K562 (cell line): Measurements from ENCODE around the gene ASXL2. TPM values are rescaled to one million over a fixed set of nuclear protein-coding genes. Genes with fewer than 3 reads are reported as not detected.
A peak's percentile ranks its signal among the peaks of the same experiment; 100 is the strongest.

ENCODE experiments used
- ARID1B ChIP-seq: fragments of 450-650 bp; IDR thresholded peaks from 2 replicates; pipeline ENCODE4 v1.6.1; 2016; ENCODE audit warnings: antibody characterized with exemption, mild to moderate bottlenecking, inconsistent platforms
- ATF3 ChIP-seq, 2 experiments: fragments of 450-650 bp in 1 of 2; sonication (generic) in 1 of 2; formaldehyde crosslinking in 1 of 2; IDR thresholded peaks in 1 of 2; conservative IDR thresholded peaks in 1 of 2; 2 replicates each; pipeline versions ENCODE4 v1.6.1 to v1.8.1; 2016 to 2023; ENCODE audit warnings: mild to moderate bottlenecking in 2 of 2, moderate library complexity in 2 of 2, inconsistent platforms in 1 of 2, missing genetic modification reagents in 1 of 2
- ATF7 ChIP-seq: fragments of 450-650 bp; IDR thresholded peaks from 2 replicates; pipeline ENCODE4 v1.7.1; 2014; ENCODE audit warnings: mild to moderate bottlenecking, moderate library complexity
- BMI1 ChIP-seq: fragments of 150-350 bp; IDR thresholded peaks from 2 replicates; pipeline ENCODE4 v1.6.1; 2014; ENCODE audit warnings: low read length
- CBFA2T2 ChIP-seq: fragments of 450-650 bp; conservative IDR thresholded peaks from 2 replicates; pipeline ENCODE4 v1.6.1; 2017; ENCODE audit warnings: mild to moderate bottlenecking
- CBX1 ChIP-seq: sonication (generic); IDR thresholded peaks from 2 replicates; pipeline ENCODE4 v1.6.1; 2016; ENCODE audit warnings: antibody characterized with exemption, low read depth, mild to moderate bottlenecking
- EP300 ChIP-seq: IDR thresholded peaks from 2 replicates; pipeline ENCODE4 v1.6.1; 2012; ENCODE audit warnings: low read length, improper control_type of control experiment
- FOXK2 ChIP-seq, 2 experiments: fragments of 450-650 bp; IDR thresholded peaks in 1 of 2; conservative IDR thresholded peaks in 1 of 2; 2 replicates each; pipeline ENCODE4 v1.6.1; 2016; ENCODE audit warnings: low read depth in 2 of 2, mild to moderate bottlenecking in 1 of 2
- GTF2B ChIP-seq: IDR thresholded peaks from 2 replicates; pipeline ENCODE4 v1.6.1; 2011; ENCODE audit not compliant: insufficient read length; ENCODE audit errors: extremely low read depth
- HCFC1 ChIP-seq: IDR thresholded peaks from 2 replicates; pipeline ENCODE4 v1.6.1; 2012; ENCODE audit warnings: low read depth, low read length, improper control_type of control experiment
- KDM5B ChIP-seq: fragments of 200-600 bp; sonication (generic); IDR thresholded peaks from 2 replicates; pipeline ENCODE4 v1.6.1; 2012; ENCODE audit warnings: low read depth, mild to moderate bottlenecking, moderate library complexity, low read length, control low read depth, inconsistent platforms; ENCODE audit not compliant: insufficient replicate concordance
- KLF6 ChIP-seq: fragments of 250-450 bp; sonication (Bioruptor Pico); IDR thresholded peaks from 2 replicates; pipeline ENCODE4 v1.4.0; 2020; ENCODE audit warnings: mild to moderate bottlenecking, moderate library complexity, borderline replicate concordance
- MAFG ChIP-seq: fragments of 450-650 bp; conservative IDR thresholded peaks from 2 replicates; pipeline ENCODE4 v1.6.1; 2016; ENCODE audit warnings: missing genetic modification characterization, missing compliant biosample characterization
- MCM3 ChIP-seq: fragments of 450-650 bp; IDR thresholded peaks from 2 replicates; pipeline ENCODE4 v1.6.1; 2016
- MXI1 ChIP-seq: IDR thresholded peaks from 2 replicates; pipeline ENCODE4 v1.6.1; 2011; ENCODE audit warnings: low read depth, mild to moderate bottlenecking, improper control_type of control experiment, low read length
- MYC ChIP-seq, 2 experiments: fragments of 250-450 bp in 1 of 2; sonication (Bioruptor Pico) in 1 of 2; IDR thresholded peaks; 2 replicates each; pipeline versions ENCODE4 v1.5.1 to v1.6.1; 2012 to 2021; ENCODE audit warnings: low read depth in 2 of 2, borderline replicate concordance in 1 of 2, improper control_type of control experiment in 1 of 2, low read length in 1 of 2, mild to moderate bottlenecking in 1 of 2, moderate library complexity in 1 of 2
- NR4A1 ChIP-seq, 2 experiments: fragments of 250-450 bp in 1 of 2; fragments of 450-650 bp in 1 of 2; sonication (Bioruptor Pico) in 1 of 2; IDR thresholded peaks; 2 replicates each; pipeline versions ENCODE4 v1.4.0 to v1.6.1; 2016 to 2020; ENCODE audit warnings: mild to moderate bottlenecking in 2 of 2, missing compliant biosample characterization in 1 of 2, missing genetic modification characterization in 1 of 2, moderate library complexity in 1 of 2
- POLR2B ChIP-seq: fragments of 450-650 bp; IDR thresholded peaks from 2 replicates; pipeline ENCODE4 v1.6.1; 2018; ENCODE audit warnings: low read depth; ENCODE audit not compliant: partially characterized antibody
- PTBP1 ChIP-seq: fragments of 200-400 bp; formaldehyde crosslinking; IDR thresholded peaks from 2 replicates; pipeline ENCODE4 v1.6.1; 2017; ENCODE audit warnings: low read depth, low read length
- ZNF121 ChIP-seq: sonication (generic); formaldehyde crosslinking; conservative IDR thresholded peaks from 2 replicates; pipeline ENCODE4 v1.8.0; 2022; ENCODE audit warnings: missing genetic modification reagents
- ZNF239 ChIP-seq: fragments of 250-450 bp; sonication (Bioruptor Pico); IDR thresholded peaks from 2 replicates; pipeline ENCODE4 v1.4.0; 2020; ENCODE audit warnings: mild to moderate bottlenecking
- ZNF316 ChIP-seq: fragments of 450-650 bp; IDR thresholded peaks from 2 replicates; pipeline ENCODE4 v1.6.1; 2016
- polyA plus RNA-seq, 8 experiments: library from polyadenylated mRNA; depleted of rRNA in 4 of 8; stranded (reverse) in 5 of 8; unstranded in 3 of 8; fragments of >200 nt; fragmentation: Nextera tagmentation in 2 of 8; fragmentation: Illumina TruSeq in 1 of 8; extraction: Ambion mirVana in 2 of 8; extraction: Trizol in 1 of 8; gene quantifications; 2 replicates each; pipeline versions ENCODE4 v1.2.1 to v1.2.3, GENCODE V29; 2011 to 2014; ENCODE audit warnings: inconsistent platforms in 1 of 8, missing spikeins in 1 of 8
- total RNA-seq, 7 experiments: library from RNA; depleted of rRNA in 6 of 7; stranded (reverse); fragments of >200 nt in 6 of 7; fragmentation: Illumina TruSeq in 2 of 7; extraction: Trizol in 2 of 7; gene quantifications; 2 replicates each; pipeline versions ENCODE4 v1.2.1 to v1.2.3, GENCODE V29; 2011 to 2021; ENCODE audit warnings: low replicate concordance in 1 of 7
- TF ChIP-seq, protein P1 (sequence below): sonication (generic); formaldehyde crosslinking; IDR thresholded peaks from 2 replicates; pipeline ENCODE4 v1.8.1; 2022; ENCODE audit warnings: missing genetic modification reagents
- TF ChIP-seq, protein P2 (sequence below): fragments of 250-450 bp; sonication (Bioruptor Pico); IDR thresholded peaks from 2 replicates; pipeline ENCODE4 v1.5.0; 2020; ENCODE audit warnings: mild to moderate bottlenecking

Gene ASXL2
- total and polyA plus RNA-seq, 9 of the 15 experiments (the other 6 are each of a cell fraction or from before 2014, with no cell fraction given) = 2.2 to 25.9 (median 9.0) TPM

GRCh38 chr2:25821225-25822056, 56.8 kb downstream of the ASXL2 start (continued):
- TF ChIP-seq BMI1 (no peak), PTBP1 (no peak), ATF7 (0 out of 2 replicates have a peak, but pooled peaks have one; percentile 51), KDM5B (no peak), CBFA2T2 (no peak), ZNF121 (CRISPR knock-in tag) (no peak), MYC (IDR thresholded peaks at IDR 0.05; ENCODE audit: low read depth, low read length) (0 out of 2 replicates have a peak, but pooled peaks have one; percentile 11), MYC (CRISPR knock-in tag; IDR thresholded peaks at IDR 0.05; ENCODE audit: borderline replicate concordance, low read depth) (no peak), MAFG (tag) (no peak), POLR2B (no peak), EP300 (peak; percentile 60; the same call in 1 of the 2 replicates), GTF2B (no peak), HCFC1 (no peak), ATF3 (IDR thresholded peaks at IDR 0.05) (peak; percentile 84), ATF3 (CRISPR knock-in tag; conservative IDR thresholded peaks at IDR 0.05) (no peak), MXI1 (no peak), MCM3 (no peak), ZNF316 (no peak), ZNF239 (CRISPR knock-in tag) (no peak; the same call in 1 of the 2 replicates), ARID1B (peak; percentile 50; the same call in 1 of the 2 replicates), CBX1 (no peak), NR4A1 (CRISPR knock-in tag; IDR thresholded peaks at IDR 0.05) (no peak), NR4A1 (tag; IDR thresholded peaks at IDR 0.05) (0 out of 2 replicates have a peak, but pooled peaks have one; percentile 37), FOXK2 (conservative IDR thresholded peaks at IDR 0.05 in 1 of 2, IDR thresholded peaks at IDR 0.05 in 1 of 2; ENCODE audit: low read depth in 2 of 2) (no peak), KLF6 (CRISPR knock-in tag) (no peak; the same call in 1 of the 2 replicates)
- TF ChIP-seq, protein P1, sequence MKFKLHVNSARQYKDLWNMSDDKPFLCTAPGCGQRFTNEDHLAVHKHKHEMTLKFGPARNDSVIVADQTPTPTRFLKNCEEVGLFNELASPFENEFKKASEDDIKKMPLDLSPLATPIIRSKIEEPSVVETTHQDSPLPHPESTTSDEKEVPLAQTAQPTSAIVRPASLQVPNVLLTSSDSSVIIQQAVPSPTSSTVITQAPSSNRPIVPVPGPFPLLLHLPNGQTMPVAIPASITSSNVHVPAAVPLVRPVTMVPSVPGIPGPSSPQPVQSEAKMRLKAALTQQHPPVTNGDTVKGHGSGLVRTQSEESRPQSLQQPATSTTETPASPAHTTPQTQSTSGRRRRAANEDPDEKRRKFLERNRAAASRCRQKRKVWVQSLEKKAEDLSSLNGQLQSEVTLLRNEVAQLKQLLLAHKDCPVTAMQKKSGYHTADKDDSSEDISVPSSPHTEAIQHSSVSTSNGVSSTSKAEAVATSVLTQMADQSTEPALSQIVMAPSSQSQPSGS (CRISPR knock-in tag) = no peak
- TF ChIP-seq, protein P2, sequence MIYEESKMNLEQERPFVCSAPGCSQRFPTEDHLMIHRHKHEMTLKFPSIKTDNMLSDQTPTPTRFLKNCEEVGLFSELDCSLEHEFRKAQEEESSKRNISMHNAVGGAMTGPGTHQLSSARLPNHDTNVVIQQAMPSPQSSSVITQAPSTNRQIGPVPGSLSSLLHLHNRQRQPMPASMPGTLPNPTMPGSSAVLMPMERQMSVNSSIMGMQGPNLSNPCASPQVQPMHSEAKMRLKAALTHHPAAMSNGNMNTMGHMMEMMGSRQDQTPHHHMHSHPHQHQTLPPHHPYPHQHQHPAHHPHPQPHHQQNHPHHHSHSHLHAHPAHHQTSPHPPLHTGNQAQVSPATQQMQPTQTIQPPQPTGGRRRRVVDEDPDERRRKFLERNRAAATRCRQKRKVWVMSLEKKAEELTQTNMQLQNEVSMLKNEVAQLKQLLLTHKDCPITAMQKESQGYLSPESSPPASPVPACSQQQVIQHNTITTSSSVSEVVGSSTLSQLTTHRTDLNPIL (CRISPR knock-in tag) = 0 out of 2 replicates have a peak, but pooled peaks have one; percentile 24
